CD14-positive monocyte (primary cell): ENCODE data around the gene ZNF132. TPM values are rescaled to one million over a fixed set of nuclear protein-coding genes. Genes with fewer than 3 reads are reported as not detected.

Experiments
- DNase-seq, 3 donors: peaks; one replicate each; pipeline ENCODE4 v3.0.0-alpha.2; 2011 to 2022
- H2AFZ ChIP-seq: 2 replicates; pipeline ENCODE4 v1.6.0; 2012; ENCODE audit warnings: mild to moderate bottlenecking, low read depth, low read length, inconsistent platforms; ENCODE audit not compliant: insufficient read depth, poor library complexity, severe bottlenecking
- H3K27ac ChIP-seq, 2 donors: 1 replicate in 1 of 2; 2 replicates in 1 of 2; pipeline ENCODE4 v1.5.1; 2012 to 2013; ENCODE audit warnings: low read length in 2 of 2, control low read depth in 1 of 2, inconsistent platforms in 1 of 2, low read depth in 1 of 2, mild to moderate bottlenecking in 1 of 2
- H3K27me3 ChIP-seq, 2 donors: one replicate each; pipeline versions ENCODE4 v1.6.0 to v1.6.1; 2011 to 2013; ENCODE audit warnings: low read length in 2 of 2; ENCODE audit not compliant: control insufficient read depth in 2 of 2, insufficient read depth in 2 of 2
- H3K36me3 ChIP-seq, 2 donors: replicated peaks in 1 of 2; 1 replicate in 1 of 2; 2 replicates in 1 of 2; pipeline versions ENCODE4 v1.5.1 to v1.6.1; 2012 to 2013; ENCODE audit warnings: low read length in 2 of 2, control low read depth in 1 of 2, inconsistent platforms in 1 of 2, mild to moderate bottlenecking in 1 of 2; ENCODE audit not compliant: insufficient read depth in 2 of 2, control insufficient read depth in 1 of 2
- H3K4me1 ChIP-seq, 2 donors: 1 replicate in 1 of 2; 2 replicates in 1 of 2; pipeline versions ENCODE4 v1.5.1 to v1.6.1; 2012 to 2013; ENCODE audit warnings: low read length in 2 of 2, control low read depth in 1 of 2, inconsistent platforms in 1 of 2, mild to moderate bottlenecking in 1 of 2, moderate library complexity in 1 of 2; ENCODE audit not compliant: insufficient read depth in 2 of 2, control insufficient read depth in 1 of 2
- H3K4me2 ChIP-seq: replicated peaks from 2 replicates; pipeline ENCODE3; 2012; ENCODE audit warnings: low read length, moderate library complexity, mild to moderate bottlenecking; ENCODE audit not compliant: poor library complexity, severe bottlenecking; ENCODE audit errors: extremely low read depth
- H3K4me3 ChIP-seq, 3 experiments: fragments of 200-600 bp in 1 of 3; sonication (generic) in 1 of 3; replicated peaks in 1 of 3; 1 replicate in 2 of 3; 2 replicates in 1 of 3; pipeline ENCODE4 v1.5.1; 2011 to 2013; ENCODE audit warnings: low read length in 3 of 3, mild to moderate bottlenecking in 3 of 3, control low read depth in 2 of 3, low read depth in 2 of 3, inconsistent platforms in 1 of 3, moderate library complexity in 1 of 3
- H3K79me2 ChIP-seq: 2 replicates; pipeline ENCODE4 v1.6.0; 2012; ENCODE audit warnings: mild to moderate bottlenecking, control low read depth, inconsistent platforms, low read length, moderate library complexity; ENCODE audit not compliant: insufficient read depth
- H3K9ac ChIP-seq: 2 replicates; pipeline ENCODE4 v1.6.0; 2017; ENCODE audit warnings: low read length, mild to moderate bottlenecking; ENCODE audit not compliant: insufficient read depth, poor library complexity, severe bottlenecking
- H3K9me3 ChIP-seq, 2 donors: replicated peaks in 1 of 2; 1 replicate in 1 of 2; 2 replicates in 1 of 2; pipeline versions ENCODE4 v1.5.1 to v1.6.1; 2012 to 2013; ENCODE audit warnings: low read length in 2 of 2, control low read depth in 1 of 2; ENCODE audit not compliant: control insufficient read depth in 1 of 2, insufficient read depth in 1 of 2
- H4K20me1 ChIP-seq: 2 replicates; pipeline ENCODE4 v1.6.0; 2012; ENCODE audit warnings: mild to moderate bottlenecking, low read length, control low read depth, moderate library complexity; ENCODE audit not compliant: insufficient read depth
- H3K27ac Mint-ChIP-seq, 7 donors: one replicate each; pipeline ENCODE4 v1.8.0; 2020; ENCODE audit warnings: mild to moderate bottlenecking in 7 of 7, mixed read lengths in 7 of 7, moderate library complexity in 6 of 7, inconsistent platforms in 2 of 7
- H3K27me3 Mint-ChIP-seq, 3 donors: one replicate each; pipeline ENCODE4 v1.8.0; 2021 to 2022; ENCODE audit warnings: low read depth in 3 of 3, mild to moderate bottlenecking in 3 of 3, mixed read lengths in 3 of 3, moderate library complexity in 3 of 3, inconsistent platforms in 1 of 3
- H3K36me3 Mint-ChIP-seq, 2 donors: one replicate each; pipeline ENCODE4 v1.8.0; 2020; ENCODE audit warnings: mixed read lengths in 2 of 2, inconsistent platforms in 1 of 2, mild to moderate bottlenecking in 1 of 2
- H3K4me1 Mint-ChIP-seq: one replicate; pipeline ENCODE4 v1.8.0; 2020; ENCODE audit warnings: mild to moderate bottlenecking, mixed read lengths
- H3K4me3 Mint-ChIP-seq, 2 donors: one replicate each; pipeline ENCODE4 v1.8.0; 2020; ENCODE audit warnings: mild to moderate bottlenecking in 2 of 2, mixed read lengths in 2 of 2, moderate library complexity in 1 of 2
- H3K9me3 Mint-ChIP-seq, 7 donors: one replicate each; pipeline ENCODE4 v1.8.0; 2020 to 2022; ENCODE audit warnings: mixed read lengths in 7 of 7, mild to moderate bottlenecking in 6 of 7, moderate library complexity in 6 of 7, inconsistent platforms in 2 of 7
- CTCF ChIP-seq: fragments of 200-600 bp; IDR thresholded peaks from one replicate; pipeline ENCODE4 v1.8.0; 2022; ENCODE audit warnings: antibody characterized with exemption, mild to moderate bottlenecking
- WGBS: methylation state at CpG from one replicate; pipeline ENCODE4 v1.1.5; 2013; ENCODE audit warnings: missing lambda C conversion rate; ENCODE audit not compliant: insufficient coverage; 5-methylcytosine and 5-hydroxymethylcytosine counted together
- intact Hi-C, 2 donors: fragments of 100-400 bp; cut with micrococcal nuclease; formaldehyde crosslinking; loops; one replicate each; pipeline versions ENCODE4 v1.15.0 to v1.15.1; 2023
- polyA plus RNA-seq, 3 donors: library from polyadenylated mRNA; depleted of rRNA in 1 of 3; unstranded in 2 of 3; stranded (reverse) in 1 of 3; fragments of 300-500 nt in 2 of 3; fragments of >200 nt in 1 of 3; fragmentation: Illumina TruSeq in 2 of 3; gene quantifications; 1 replicate in 2 of 3; 2 replicates in 1 of 3; pipeline ENCODE4 v1.2.3, GENCODE V29; 2012 to 2021

ZNF132 gene
- polyA plus RNA-seq, 3 donors = 0.40 to 0.92 (median 0.75) TPM

GRCh38 chr19:58476498-58477015 is 36.6 kb upstream of the ZNF132 start:
- Mint-ChIP-seq H3K9me3 (no peaks in the 10 kb centered on the region), H3K4me1 (peaks cover 17% of the 10 kb centered on the region), H3K27ac (peak overlapping the region; percentile 43 to 99 (median 95)), H3K4me3 (peak overlapping the region; percentile 86 to 95), H3K36me3 (peaks cover 21 to 27% of the 10 kb centered on the region in 2 donors), H3K27me3 (peaks cover 2 to 6% (median 2%) of the 10 kb centered on the region in 3 donors)
- no peaks in the 10 kb centered on the region for H3K27me3 ChIP-seq
- peaks cover 14 to 21% of the 10 kb centered on the region in 2 donors for H3K4me1 ChIP-seq
- H3K4me3 ChIP-seq = peak overlapping the region; percentile 54 to 81 (median 68)
- H3K36me3 ChIP-seq = peaks cover 17 to 21% of the 10 kb centered on the region in 2 donors
- H3K4me2 ChIP-seq = peak overlapping the region; percentile 88
- WGBS = 5% methylated on average over 27 of the region's 27 CpGs
- no peak for TF ChIP-seq CTCF
- no peaks in the 10 kb centered on the region for H4K20me1 ChIP-seq
- peak overlapping the region; percentile 70 for H3K9ac ChIP-seq
- H3K27ac ChIP-seq = peak overlapping the region; percentile 80 to 89
- no peaks in the 10 kb centered on the region for H3K9me3 ChIP-seq
- peak overlapping the region; percentile 92 for H2AFZ ChIP-seq
- intact Hi-C loops = no loop called here
- DNase-seq = no peak
- H3K79me2 ChIP-seq = no peaks in the 10 kb centered on the region

GRCh38 chr19:58475714-58476497 is 36.0 kb upstream of the ZNF132 start, which contains the start of gene ZNF446:
ZNF446 (plus strand) TSS chr19:58476352; CDS start chr19:58477219, 867 bp downstream.
- peak; percentile 93 to 94 (median 94) for DNase-seq
- no peaks in the 10 kb centered on the region for H4K20me1 ChIP-seq
- no peaks in the 10 kb centered on the region for H3K79me2 ChIP-seq
- peak within 1 kb of the TSS; percentile 86 to 95 for H3K4me3 Mint-ChIP-seq
- peak within 1 kb of the TSS; percentile 54 to 81 (median 68) for H3K4me3 ChIP-seq
- H3K4me2 ChIP-seq = peak within 1 kb of the TSS; percentile 88
- peak within 1 kb of the TSS; percentile 70 for H3K9ac ChIP-seq
- intact Hi-C loops = no loop called here
- H3K9me3 Mint-ChIP-seq = no peaks in the 10 kb centered on the region
- 0% methylated on average over 60 of the region's 64 CpGs for WGBS
- H3K27ac ChIP-seq = peak within 1 kb of the TSS; percentile 80 to 89
- peaks cover 14 to 21% of the 10 kb centered on the region in 2 donors for H3K4me1 ChIP-seq
- no peaks in the 10 kb centered on the region for H3K9me3 ChIP-seq
- H2AFZ ChIP-seq = peak within 1 kb of the TSS; percentile 92
- TF ChIP-seq CTCF = no peak
- peaks cover 2 to 6% (median 2%) of the 10 kb centered on the region in 3 donors for H3K27me3 Mint-ChIP-seq
- H3K4me1 Mint-ChIP-seq = peaks cover 17% of the 10 kb centered on the region
- H3K36me3 Mint-ChIP-seq = peaks cover 24 to 27% of the 10 kb centered on the region in 2 donors
- H3K27ac Mint-ChIP-seq = peak within 1 kb of the TSS; percentile 94 to 99 (median 98)
- H3K36me3 ChIP-seq = peaks cover 20 to 23% of the 10 kb centered on the region in 2 donors
- H3K27me3 ChIP-seq = no peaks in the 10 kb centered on the region
